Measurements from ENCODE around the gene SLC37A1. TPM values are rescaled to one million over a fixed set of nuclear protein-coding genes. Genes with fewer than 3 reads are reported as not detected.

SLC37A1 gene
- total RNA-seq, 4 donors from 2014 or later, result 10.7 to 21.1 (median 14.0) TPM

DNA sequence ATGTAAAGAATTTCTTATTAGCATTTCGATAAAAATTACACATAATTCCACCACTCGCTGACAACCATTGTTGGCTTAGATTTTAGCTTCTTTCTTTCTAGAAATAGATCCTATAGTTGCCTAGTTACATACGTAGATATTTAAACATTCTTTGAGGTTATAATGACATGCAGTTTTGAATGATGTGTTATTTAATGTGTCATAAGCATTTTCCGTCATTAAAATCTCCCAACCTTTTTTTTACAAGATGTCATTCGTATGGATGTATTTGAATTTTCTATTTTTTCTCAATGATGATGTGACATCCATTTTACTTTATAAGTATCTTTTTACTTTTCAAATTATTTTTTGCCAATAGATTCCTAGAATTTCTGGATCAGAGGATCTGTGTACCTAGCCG, 44.7 kb downstream of the SLC37A1 start:
- no peak overlapping the region for H3K27ac ChIP-seq
- H3K4me3 ChIP-seq, result no peak overlapping the region
- WGBS, 2 donors, result 93 to 95% methylated on average over 6 of the region's 6 CpGs
- peaks cover 0 to 96% (median 8%) of the 10 kb centered on the region in 3 donors for H3K36me3 ChIP-seq
- no peak for TF ChIP-seq CTCF (IDR thresholded peaks at IDR 0.05)
- no peak for TF ChIP-seq POLR2A (IDR thresholded peaks at IDR 0.05)
- no peak for DNase-seq
- peaks cover 0 to 8% (median 0%) of the 10 kb centered on the region in 3 donors for H3K4me1 ChIP-seq
- no peaks in the 10 kb centered on the region for H3K9me3 ChIP-seq
- intact Hi-C loops (cut with DNase I), result no loop called here
- no peaks in the 10 kb centered on the region for H3K27me3 ChIP-seq

GRCh38 chr21:42558846-42559245, 45.2 kb downstream of the SLC37A1 start:
- TF ChIP-seq POLR2A (IDR thresholded peaks at IDR 0.05) (no peak), CTCF (IDR thresholded peaks at IDR 0.05) (no peak)
- intact Hi-C loops (cut with DNase I), result no loop called here
- Histone ChIP-seq H3K27me3 (no peaks in the 10 kb centered on the region), H3K4me1 (peaks cover 0 to 13% (median 0%) of the 10 kb centered on the region in 3 donors), H3K27ac (no peak overlapping the region), H3K4me3 (no peak overlapping the region), H3K36me3 (peaks cover 0 to 100% (median 8%) of the 10 kb centered on the region in 3 donors), H3K9me3 (no peaks in the 10 kb centered on the region)
- 90 to 92% methylated on average over 10 to 15 of the region's 15 CpGs for WGBS, 2 donors
- no peak for DNase-seq

- no peaks in the 10 kb centered on the region for H3K9me3 ChIP-seq
- WGBS, 2 donors, result 76 to 100% methylated on average over 1 to 2 of the region's 13 CpGs
- no peak overlapping the region for H3K4me3 ChIP-seq
- H3K36me3 ChIP-seq, result peaks cover 0 to 100% (median 8%) of the 10 kb centered on the region in 3 donors
- intact Hi-C loops (cut with DNase I), result no loop called here
- DNase-seq, result no peak
- no peak overlapping the region for H3K27ac ChIP-seq
- TF ChIP-seq CTCF (IDR thresholded peaks at IDR 0.05) (no peak), POLR2A (IDR thresholded peaks at IDR 0.05) (no peak)
- no peaks in the 10 kb centered on the region for H3K27me3 ChIP-seq
- peaks cover 0 to 16% (median 0%) of the 10 kb centered on the region in 3 donors for H3K4me1 ChIP-seq
Observed at GRCh38 chr21:42559326-42559725, 45.7 kb downstream of the SLC37A1 start.

- no peaks in the 10 kb centered on the region for H3K27me3 ChIP-seq
- WGBS, 2 donors, result 95 to 98% methylated on average over 6 to 8 of the region's 8 CpGs
- no peak for TF ChIP-seq POLR2A (IDR thresholded peaks at IDR 0.05)
- no peak for TF ChIP-seq CTCF (IDR thresholded peaks at IDR 0.05)
- no peak overlapping the region for H3K4me3 ChIP-seq
- no peak for DNase-seq
- intact Hi-C loops (cut with DNase I), result no loop called here
- no peak overlapping the region for H3K27ac ChIP-seq
- peaks cover 0 to 16% (median 0%) of the 10 kb centered on the region in 3 donors for H3K4me1 ChIP-seq
- H3K36me3 ChIP-seq, result peaks cover 5 to 100% (median 8%) of the 10 kb centered on the region in 3 donors
- no peaks in the 10 kb centered on the region for H3K9me3 ChIP-seq
Observed at GRCh38 chr21:42560517-42561179, 47.0 kb downstream of the SLC37A1 start.

GRCh38 chr21:42561762-42562650, 48.4 kb downstream of the SLC37A1 start:
- 70 to 71% methylated on average over 17 to 18 of the region's 23 CpGs for WGBS, 2 donors
- no peak for DNase-seq
- Histone ChIP-seq H3K4me3 (no peak overlapping the region), H3K4me1 (peaks cover 0 to 16% (median 0%) of the 10 kb centered on the region in 3 donors), H3K27me3 (no peaks in the 10 kb centered on the region), H3K36me3 (peaks cover 5 to 100% (median 10%) of the 10 kb centered on the region in 3 donors), H3K27ac (peak overlapping the region in 1 of 4 donors; percentile 11), H3K9me3 (no peaks in the 10 kb centered on the region)
- intact Hi-C loops (cut with DNase I), result no loop called here
- no peak for TF ChIP-seq POLR2A (IDR thresholded peaks at IDR 0.05)
- TF ChIP-seq CTCF (IDR thresholded peaks at IDR 0.05), result no peak
